Measurements from ENCODE around the gene ARHGAP6. TPM values are rescaled to one million over a fixed set of nuclear protein-coding genes. Genes with fewer than 3 reads are reported as not detected.

Gene ARHGAP6
- total RNA-seq, 6 experiments from 2014 or later: 0.51 to 1.0 (median 0.69) TPM

- Mint-ChIP-seq H3K27ac (no peak overlapping the region), H3K36me3 (ENCODE audit: low read depth) (no peaks in the 10 kb centered on the region), H3K9me3 (no peaks in the 10 kb centered on the region), H3K27me3 (ENCODE audit: insufficient read depth) (no peaks in the 10 kb centered on the region), H3K4me1 (ENCODE audit: low read depth) (peaks cover 6% of the 10 kb centered on the region), H3K4me3 (no peak overlapping the region)
- DNase-seq: no peak
- TF ChIP-seq CTCF (IDR thresholded peaks at IDR 0.05): no peak
Measured at GRCh38 chrX:11146411-11146810, 519.3 kb downstream of the ARHGAP6 start.

GRCh38 chrX:11143931-11144678 lies 521.6 kb downstream of the ARHGAP6 start:
- Mint-ChIP-seq H3K27me3 (ENCODE audit: insufficient read depth) (no peaks in the 10 kb centered on the region), H3K36me3 (ENCODE audit: low read depth) (no peaks in the 10 kb centered on the region), H3K4me3 (no peak overlapping the region), H3K4me1 (ENCODE audit: low read depth) (peaks cover 6% of the 10 kb centered on the region), H3K9me3 (no peaks in the 10 kb centered on the region), H3K27ac (no peak overlapping the region)
- peak; percentile 63 for DNase-seq
- peak; percentile 83 for TF ChIP-seq CTCF (IDR thresholded peaks at IDR 0.05)

- H3K27me3 Mint-ChIP-seq (ENCODE audit: insufficient read depth): no peaks in the 10 kb centered on the region
- no peak overlapping the region for H3K27ac Mint-ChIP-seq
- H3K4me3 Mint-ChIP-seq: no peak overlapping the region
Measured at GRCh38 chrX:11138498-11139390, 527.0 kb downstream of the ARHGAP6 start.

GRCh38 chrX:11137543-11138139 lies 528.1 kb downstream of the ARHGAP6 start:
- no peak overlapping the region for H3K27ac Mint-ChIP-seq
- no peaks in the 10 kb centered on the region for H3K9me3 Mint-ChIP-seq
- no peaks in the 10 kb centered on the region for H3K27me3 Mint-ChIP-seq (ENCODE audit: insufficient read depth)
- H3K36me3 Mint-ChIP-seq (ENCODE audit: low read depth): no peaks in the 10 kb centered on the region
- DNase-seq: peak; percentile 1
- H3K4me3 Mint-ChIP-seq: no peak overlapping the region
- peak; percentile 87 for TF ChIP-seq CTCF (IDR thresholded peaks at IDR 0.05)
- H3K4me1 Mint-ChIP-seq (ENCODE audit: low read depth): no peaks in the 10 kb centered on the region

More at GRCh38 chrX:11138498-11139390, 527.0 kb downstream of the ARHGAP6 start:
- Mint-ChIP-seq H3K9me3 (no peaks in the 10 kb centered on the region), H3K4me1 (ENCODE audit: low read depth) (no peaks in the 10 kb centered on the region), H3K36me3 (ENCODE audit: low read depth) (no peaks in the 10 kb centered on the region)
- DNase-seq: no peak
- TF ChIP-seq CTCF (IDR thresholded peaks at IDR 0.05): no peak

GRCh38 chrX:11135564-11136185 lies 530.0 kb downstream of the ARHGAP6 start:
- no peak for TF ChIP-seq CTCF (IDR thresholded peaks at IDR 0.05)
- H3K4me3 Mint-ChIP-seq: no peak overlapping the region
- H3K9me3 Mint-ChIP-seq: no peaks in the 10 kb centered on the region
- DNase-seq: no peak
- H3K36me3 Mint-ChIP-seq (ENCODE audit: low read depth): no peaks in the 10 kb centered on the region
- no peaks in the 10 kb centered on the region for H3K4me1 Mint-ChIP-seq (ENCODE audit: low read depth)
- H3K27ac Mint-ChIP-seq: no peak overlapping the region
- no peaks in the 10 kb centered on the region for H3K27me3 Mint-ChIP-seq (ENCODE audit: insufficient read depth)

Measured in HFFc6 (cell line).